Heart left ventricle (tissue), 13 donors: ENCODE measurements around the gene PTPRN2.

Experiments
- POLR2A ChIP-seq, 2 donors: fragments of 450-650 bp; IDR thresholded peaks; one replicate each; pipeline ENCODE4 v1.6.1; 2017; ENCODE audit warnings: antibody characterized with exemption in 2 of 2, mild to moderate bottlenecking in 2 of 2, moderate library complexity in 2 of 2
- TF ChIP-seq, protein P1 (sequence below), 12 donors: fragments of 200-600 bp; sonication (generic) in 4 of 12; IDR thresholded peaks; one replicate each; pipeline versions ENCODE4 v1.5.0 to v1.8.0; 2018 to 2022; ENCODE audit warnings: antibody characterized with exemption in 12 of 12, mild to moderate bottlenecking in 5 of 12
- donor health status: ischemic (EF 13 %, LVEDD 7.1; RV severe dilation, severe dysfunction).
- donor health status: DM: no; HTN: yes; CAD: no.
- donor health status: DM: no; HTN: no; CAD: no.
- donor health status: ischemic (EF 25% LVEDD 6.9; RV normal size, moderate dysfunction).
- donor health status: ischemic (EF 25% LVEDD 5.7; RV mildly dilated, moderate dysfunction).
- donor health status: ischemic (EF 35%, LVEDD 5.7; RV mildly dilated, moderate dysfunction).
- donor health status: nonischemic (EF 11% LVEDD 7.7; RV severe dilation, severe dysfunction).
- donor health status: DM: yes; HTN: yes; CAD: no.
- donor health status: PGD.
- donor health status: ischemic (EF 29% LVEDD 5.4; RV normal size, mild dysfunction).
- donor health status: nonischemic (EF 23%, LVEDD 6.1; RV moderate dilation, normal function).

DNA sequence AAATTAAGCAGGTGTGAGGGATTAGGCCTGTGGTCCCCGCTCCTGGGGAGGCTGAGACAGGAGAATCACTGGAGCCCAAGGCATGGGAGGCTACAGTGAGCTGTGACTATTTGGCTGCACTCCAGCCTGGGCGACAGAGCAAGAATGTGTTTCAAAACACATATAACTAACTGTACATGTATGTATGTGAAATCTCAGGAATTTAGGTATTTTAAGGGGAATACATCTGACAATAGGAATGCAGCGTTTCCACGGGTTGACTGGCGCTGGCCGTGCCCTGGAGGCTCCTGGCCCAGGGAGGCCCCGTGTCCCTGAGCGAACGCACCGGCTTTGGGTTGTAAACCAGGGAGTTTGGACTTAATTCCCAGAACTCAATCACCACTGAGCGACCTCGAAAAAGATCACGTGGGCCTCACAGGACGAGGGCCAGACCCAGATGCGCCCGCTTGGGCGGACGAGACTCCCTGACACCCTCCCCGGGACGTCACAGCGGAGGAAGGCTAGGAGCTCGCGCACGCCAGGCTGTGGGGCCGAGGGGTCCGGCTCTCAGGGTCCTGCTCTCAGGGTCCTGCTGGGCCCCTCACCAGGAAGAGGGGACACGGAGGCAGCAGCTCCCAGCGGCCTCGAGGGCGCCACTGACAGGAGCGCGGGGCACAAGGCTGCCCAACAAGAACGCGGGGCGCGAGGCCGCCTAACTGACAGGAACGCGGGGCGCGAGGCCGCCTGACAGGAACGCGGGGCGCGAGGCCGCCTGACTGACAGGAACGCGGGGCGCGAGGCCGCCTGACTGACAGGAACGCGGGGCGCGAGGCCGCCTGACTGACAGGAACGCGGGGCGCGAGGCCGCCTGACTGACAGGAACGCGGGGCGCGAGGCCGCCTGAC is 18.4 kb downstream of the PTPRN2 start:
- TF ChIP-seq, protein P1, sequence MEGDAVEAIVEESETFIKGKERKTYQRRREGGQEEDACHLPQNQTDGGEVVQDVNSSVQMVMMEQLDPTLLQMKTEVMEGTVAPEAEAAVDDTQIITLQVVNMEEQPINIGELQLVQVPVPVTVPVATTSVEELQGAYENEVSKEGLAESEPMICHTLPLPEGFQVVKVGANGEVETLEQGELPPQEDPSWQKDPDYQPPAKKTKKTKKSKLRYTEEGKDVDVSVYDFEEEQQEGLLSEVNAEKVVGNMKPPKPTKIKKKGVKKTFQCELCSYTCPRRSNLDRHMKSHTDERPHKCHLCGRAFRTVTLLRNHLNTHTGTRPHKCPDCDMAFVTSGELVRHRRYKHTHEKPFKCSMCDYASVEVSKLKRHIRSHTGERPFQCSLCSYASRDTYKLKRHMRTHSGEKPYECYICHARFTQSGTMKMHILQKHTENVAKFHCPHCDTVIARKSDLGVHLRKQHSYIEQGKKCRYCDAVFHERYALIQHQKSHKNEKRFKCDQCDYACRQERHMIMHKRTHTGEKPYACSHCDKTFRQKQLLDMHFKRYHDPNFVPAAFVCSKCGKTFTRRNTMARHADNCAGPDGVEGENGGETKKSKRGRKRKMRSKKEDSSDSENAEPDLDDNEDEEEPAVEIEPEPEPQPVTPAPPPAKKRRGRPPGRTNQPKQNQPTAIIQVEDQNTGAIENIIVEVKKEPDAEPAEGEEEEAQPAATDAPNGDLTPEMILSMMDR (IDR thresholded peaks at IDR 0.05): no peak
- TF ChIP-seq POLR2A (IDR thresholded peaks at IDR 0.05): no peak
